ENCODE results near the gene SPAM1.
"Not testable (repeated sequence)": the region's sequence is repeated elsewhere in the genome, so short reads cannot be mapped to it uniquely, and the experiment has no call there.

SPAM1 gene

GRCh38 chr7:123948136-123948535, 23.1 kb downstream of the SPAM1 start:
- no peak for DNase-seq (ENCODE audit: low spot score)

DNA sequence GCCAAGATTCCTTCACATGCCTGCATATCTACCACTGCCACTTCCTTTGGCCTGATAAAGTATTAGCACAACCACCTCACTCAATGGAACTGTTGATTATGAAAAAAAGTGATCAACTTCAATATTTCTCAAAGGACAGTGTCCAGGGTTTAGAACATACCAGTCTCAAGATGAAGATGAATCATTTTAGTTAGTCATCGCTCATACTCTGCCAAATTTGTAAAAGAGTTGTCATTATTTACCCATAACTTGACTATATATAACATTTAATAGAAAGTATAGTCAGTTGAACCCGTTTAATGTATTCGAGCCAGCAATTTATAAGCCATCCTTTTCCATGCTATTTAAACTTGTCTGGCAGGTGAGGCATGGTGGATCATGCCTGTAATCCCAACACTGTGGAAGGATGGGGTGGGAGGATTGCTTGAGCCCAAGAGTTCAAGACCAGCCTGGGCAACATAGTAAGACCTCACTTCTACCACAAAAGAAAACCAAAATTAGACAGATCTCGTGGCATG, 33.2 kb downstream of the SPAM1 start:
- no peak for DNase-seq (ENCODE audit: low spot score)

- DNase-seq (ENCODE audit: low spot score): no peak
These were observed 36.7 kb downstream of the SPAM1 start for GRCh38 chr7:123961771-123962170.

- peak; percentile 36 for DNase-seq (ENCODE audit: low spot score)
These were observed 41.9 kb downstream of the SPAM1 start for GRCh38 chr7:123966936-123967335.

DNA sequence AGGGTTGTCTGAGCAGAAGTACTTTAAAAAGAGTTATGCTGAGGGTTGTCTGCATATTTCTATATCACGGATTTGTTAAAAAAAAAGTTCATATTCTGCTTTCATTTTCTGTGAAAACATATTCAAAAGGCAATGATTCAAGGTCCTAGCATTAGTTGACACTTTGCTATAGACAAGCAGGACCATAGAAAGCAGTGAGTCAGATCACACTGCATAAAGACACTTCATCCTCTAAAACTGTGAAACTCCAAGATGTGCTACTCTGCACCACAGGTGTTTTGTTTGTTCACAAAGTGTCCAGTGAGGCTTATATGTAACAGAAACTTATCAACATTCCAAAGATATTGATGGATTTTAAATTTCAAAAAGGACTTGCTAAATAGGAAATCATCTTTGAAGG, 47.0 kb downstream of the SPAM1 start:
- no peak for DNase-seq (ENCODE audit: low spot score)

DNA sequence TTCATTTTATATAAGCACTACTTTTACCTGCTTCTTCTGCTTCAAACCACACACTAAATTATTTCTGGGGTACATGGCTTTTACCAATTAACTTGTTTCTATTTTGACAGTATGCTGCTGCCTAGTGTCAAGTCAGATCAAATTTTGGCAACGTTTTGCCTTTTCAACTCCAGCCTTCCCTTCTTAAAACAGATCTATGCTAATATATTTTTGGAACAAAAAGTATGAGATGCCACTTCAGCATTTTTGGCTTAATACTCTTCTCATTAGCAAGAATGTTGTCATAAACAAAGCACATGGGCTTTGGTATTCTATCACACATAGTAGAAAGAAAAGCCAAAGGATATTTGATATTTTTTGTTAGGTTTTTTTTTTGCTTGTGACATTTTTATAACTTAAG, 47.8 kb downstream of the SPAM1 start:
- DNase-seq (ENCODE audit: low spot score): no peak

DNA sequence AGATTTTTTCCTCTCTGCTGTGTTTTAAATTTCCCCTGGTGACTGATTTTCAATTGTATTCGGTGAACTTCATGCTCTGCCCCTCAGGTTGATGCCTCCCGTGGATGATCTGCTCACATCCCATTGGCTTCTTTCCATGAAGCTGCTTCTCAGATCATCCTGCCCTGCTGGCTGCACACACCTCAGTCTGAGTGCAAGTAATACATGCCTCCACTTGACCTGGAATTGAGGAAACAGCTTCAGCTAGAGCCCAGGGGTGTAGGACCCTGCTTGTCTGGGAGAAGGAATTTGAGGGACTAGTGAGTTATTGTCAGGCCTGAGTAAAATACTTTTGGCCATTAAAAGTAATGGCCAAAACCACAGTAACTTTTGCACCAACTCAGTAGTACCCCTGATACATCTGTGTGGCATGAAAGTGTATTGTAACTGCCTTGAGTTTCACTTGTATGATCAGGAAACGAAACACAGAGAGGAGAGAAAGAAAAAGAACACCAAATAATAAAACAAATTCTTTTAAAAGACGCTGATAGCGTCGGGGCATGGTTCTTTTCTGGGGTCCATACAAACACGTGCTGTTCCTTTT, 49.4 kb downstream of the SPAM1 start:
- DNase-seq (ENCODE audit: low spot score): no peak

- DNase-seq (ENCODE audit: low spot score): no peak
These were observed 50.0 kb downstream of the SPAM1 start for GRCh38 chr7:123975084-123975483.

GRCh38 chr7:123977081-123977480, 52.0 kb downstream of the SPAM1 start:
- no peak for DNase-seq (ENCODE audit: low spot score)

- no peak for DNase-seq (ENCODE audit: low spot score)
These were observed 54.8 kb downstream of the SPAM1 start for GRCh38 chr7:123979876-123980275.

DNA sequence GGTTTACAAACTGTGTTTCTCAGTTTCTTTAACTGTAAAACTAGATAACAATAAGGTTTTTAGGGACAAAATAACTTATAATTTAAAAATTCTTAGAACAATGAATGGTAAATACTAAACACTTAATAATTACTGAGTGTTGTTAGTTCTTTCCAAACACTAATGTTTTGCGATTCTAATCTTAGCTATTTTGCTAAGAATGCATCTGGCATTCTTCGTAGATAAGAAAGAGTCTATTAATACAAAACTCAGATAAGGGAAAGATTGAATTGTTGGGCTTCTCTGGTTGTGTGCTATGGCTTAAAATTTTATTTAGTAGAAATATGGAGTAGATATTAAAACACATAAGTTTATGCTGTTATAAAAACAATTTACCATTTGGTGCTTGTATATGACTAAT, 62.4 kb downstream of the SPAM1 start:
- DNase-seq (ENCODE audit: low spot score): no peak

- no peak for DNase-seq (ENCODE audit: low spot score)
These were observed 68.0 kb downstream of the SPAM1 start for GRCh38 chr7:123992913-123993518.

GRCh38 chr7:123993996-123994395, 69.0 kb downstream of the SPAM1 start:
- no peak for DNase-seq (ENCODE audit: low spot score)

DNA sequence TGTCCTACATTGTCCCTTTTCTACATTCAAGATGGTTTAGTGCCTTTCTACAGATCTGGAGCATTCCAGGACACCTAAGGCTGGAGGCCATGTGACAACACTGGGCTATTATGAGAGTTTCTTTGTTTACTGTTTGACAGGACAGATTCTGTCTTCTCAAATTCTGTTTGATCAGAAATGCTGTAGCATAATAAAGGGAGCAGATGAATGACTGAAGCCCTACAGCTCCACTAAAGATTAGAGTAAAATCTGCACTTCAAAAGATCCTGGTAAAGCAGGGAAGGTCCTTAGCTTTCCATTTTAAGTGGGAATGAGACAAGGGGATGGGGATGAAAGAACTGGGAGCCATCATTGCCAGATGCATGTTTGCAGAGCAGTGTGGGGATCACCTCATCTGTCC, 69.4 kb downstream of the SPAM1 start:
- DNase-seq (ENCODE audit: low spot score): no peak

- DNase-seq (ENCODE audit: low spot score): peak; percentile 38
These were observed 70.7 kb downstream of the SPAM1 start for GRCh38 chr7:123995617-123996326.

- DNase-seq (ENCODE audit: low spot score): no peak
These were observed 71.2 kb downstream of the SPAM1 start for GRCh38 chr7:123996327-123996625.

DNA sequence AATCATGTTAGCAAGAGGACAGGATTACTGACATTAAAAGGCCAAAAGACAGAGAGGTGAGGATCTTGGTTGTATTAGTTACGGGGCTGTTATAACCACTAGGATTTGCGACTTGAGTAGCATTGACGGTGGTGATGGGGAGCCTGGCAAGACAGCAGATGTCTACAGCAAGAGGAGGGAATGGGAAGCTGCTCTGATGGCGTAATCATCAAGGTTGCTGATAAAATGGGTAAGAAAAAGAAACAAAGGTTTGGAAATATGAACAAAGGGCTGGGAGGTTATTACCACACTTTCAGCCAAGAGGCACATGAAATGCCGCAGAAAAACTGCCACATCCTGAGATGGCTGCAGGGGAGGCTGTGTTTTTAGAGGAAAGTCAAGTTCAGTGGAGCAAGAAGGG, 73.9 kb downstream of the SPAM1 start:
- no peak for DNase-seq (ENCODE audit: low spot score)

- DNase-seq (ENCODE audit: low spot score): no peak
These were observed 74.7 kb downstream of the SPAM1 start for GRCh38 chr7:123999703-124000102.

GRCh38 chr7:124008296-124008695, 83.3 kb downstream of the SPAM1 start:
- DNase-seq (ENCODE audit: low spot score): not testable (repeated sequence)

DNA sequence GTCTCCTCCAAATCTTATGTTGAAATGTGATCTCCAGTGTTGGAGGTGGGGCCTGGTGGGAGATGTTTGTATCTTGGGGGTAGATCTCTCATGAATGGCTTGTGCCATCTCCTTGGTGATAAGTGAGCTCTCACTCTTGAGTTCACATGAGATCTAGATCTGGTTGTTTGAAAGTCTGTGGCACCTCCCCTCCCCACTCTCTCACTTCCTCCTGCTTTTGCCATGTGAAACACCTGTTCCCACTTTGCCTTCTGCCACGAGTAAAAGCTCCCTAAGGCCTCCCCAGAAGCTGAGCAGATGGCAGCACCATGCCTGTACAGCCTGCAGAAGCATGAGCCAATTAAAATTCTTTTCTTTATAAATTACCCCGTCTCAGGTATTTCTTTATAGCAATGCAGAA, 84.3 kb downstream of the SPAM1 start:
- peak; percentile 15 for DNase-seq (ENCODE audit: low spot score)

Measured in NAMALWA (cell line).